ENCODE data around the gene DLX1. TPM values are rescaled to one million over a fixed set of nuclear protein-coding genes. Genes with fewer than 3 reads are reported as not detected.

DLX1 gene
- total and polyA plus RNA-seq, 11 donors: 0.11 to 0.19 (median 0.18) TPM; not detected in 8

DNA sequence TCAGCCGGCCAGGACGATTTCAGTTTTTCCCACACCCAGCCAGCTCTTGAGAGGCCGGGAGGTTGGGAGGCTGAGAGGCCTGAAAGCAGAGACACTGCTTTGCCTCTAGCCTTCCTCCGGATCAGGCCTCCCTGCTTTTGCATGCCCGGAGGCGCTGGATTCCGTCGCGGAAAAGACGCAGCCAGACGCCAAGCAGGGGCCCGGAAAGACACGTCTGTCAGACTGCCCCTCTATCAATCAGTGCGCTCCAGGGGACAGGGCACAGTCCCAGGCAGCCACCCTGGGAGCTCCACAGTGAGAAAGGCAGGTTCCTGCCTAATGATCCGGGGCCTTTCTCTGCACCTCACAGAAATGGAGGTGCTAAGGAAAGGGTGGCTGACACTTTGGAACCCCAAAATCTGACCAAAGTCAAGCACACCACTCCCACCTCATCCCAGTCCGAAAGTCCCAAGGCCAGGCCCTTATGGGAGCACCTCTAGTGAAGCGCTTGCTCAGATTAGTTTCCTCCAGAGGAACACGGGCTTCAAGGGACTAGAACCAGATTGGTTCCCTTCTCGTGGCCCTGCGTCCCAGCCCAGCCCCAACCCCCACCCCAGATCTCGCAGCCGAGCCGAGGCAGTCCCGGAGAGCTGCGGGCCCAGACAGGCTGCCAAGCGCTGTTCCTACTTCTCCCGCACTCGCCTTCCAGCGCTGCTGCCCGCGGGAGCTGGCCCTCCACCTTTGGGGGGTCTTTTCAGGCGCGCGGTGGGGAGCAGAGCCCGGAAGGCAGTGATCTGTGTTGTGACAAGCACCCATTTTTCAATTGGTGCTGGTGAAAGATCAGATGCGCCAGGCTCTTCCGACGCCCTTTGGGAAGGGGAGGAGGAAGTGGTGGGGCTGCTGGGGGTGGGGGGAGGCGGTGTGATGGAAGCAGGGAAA, 5.0 kb downstream of the DLX1 start:
- Histone ChIP-seq H3K9me3 (no peaks in the 10 kb centered on the region), H3K36me3 (no peaks in the 10 kb centered on the region), H3K27ac (no peak overlapping the region), H3K4me1 (peaks cover 0 to 47% (median 24%) of the 10 kb centered on the region in 12 donors), H3K27me3 (peaks cover 95 to 100% (median 100%) of the 10 kb centered on the region in 9 donors), H3K4me3 (no peak overlapping the region)
- ATAC-seq: no peak
- TF ChIP-seq POLR2A (IDR thresholded peaks at IDR 0.05): no peak
- TF ChIP-seq, protein P1, sequence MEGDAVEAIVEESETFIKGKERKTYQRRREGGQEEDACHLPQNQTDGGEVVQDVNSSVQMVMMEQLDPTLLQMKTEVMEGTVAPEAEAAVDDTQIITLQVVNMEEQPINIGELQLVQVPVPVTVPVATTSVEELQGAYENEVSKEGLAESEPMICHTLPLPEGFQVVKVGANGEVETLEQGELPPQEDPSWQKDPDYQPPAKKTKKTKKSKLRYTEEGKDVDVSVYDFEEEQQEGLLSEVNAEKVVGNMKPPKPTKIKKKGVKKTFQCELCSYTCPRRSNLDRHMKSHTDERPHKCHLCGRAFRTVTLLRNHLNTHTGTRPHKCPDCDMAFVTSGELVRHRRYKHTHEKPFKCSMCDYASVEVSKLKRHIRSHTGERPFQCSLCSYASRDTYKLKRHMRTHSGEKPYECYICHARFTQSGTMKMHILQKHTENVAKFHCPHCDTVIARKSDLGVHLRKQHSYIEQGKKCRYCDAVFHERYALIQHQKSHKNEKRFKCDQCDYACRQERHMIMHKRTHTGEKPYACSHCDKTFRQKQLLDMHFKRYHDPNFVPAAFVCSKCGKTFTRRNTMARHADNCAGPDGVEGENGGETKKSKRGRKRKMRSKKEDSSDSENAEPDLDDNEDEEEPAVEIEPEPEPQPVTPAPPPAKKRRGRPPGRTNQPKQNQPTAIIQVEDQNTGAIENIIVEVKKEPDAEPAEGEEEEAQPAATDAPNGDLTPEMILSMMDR (IDR thresholded peaks at IDR 0.05): no peak
- 6 to 20% (median 11%) methylated on average over 28 to 39 of the region's 39 CpGs for WGBS, 4 donors
- DNase-seq: no peak
- intact Hi-C loops (cut with DNase I): no loop called here

DNA sequence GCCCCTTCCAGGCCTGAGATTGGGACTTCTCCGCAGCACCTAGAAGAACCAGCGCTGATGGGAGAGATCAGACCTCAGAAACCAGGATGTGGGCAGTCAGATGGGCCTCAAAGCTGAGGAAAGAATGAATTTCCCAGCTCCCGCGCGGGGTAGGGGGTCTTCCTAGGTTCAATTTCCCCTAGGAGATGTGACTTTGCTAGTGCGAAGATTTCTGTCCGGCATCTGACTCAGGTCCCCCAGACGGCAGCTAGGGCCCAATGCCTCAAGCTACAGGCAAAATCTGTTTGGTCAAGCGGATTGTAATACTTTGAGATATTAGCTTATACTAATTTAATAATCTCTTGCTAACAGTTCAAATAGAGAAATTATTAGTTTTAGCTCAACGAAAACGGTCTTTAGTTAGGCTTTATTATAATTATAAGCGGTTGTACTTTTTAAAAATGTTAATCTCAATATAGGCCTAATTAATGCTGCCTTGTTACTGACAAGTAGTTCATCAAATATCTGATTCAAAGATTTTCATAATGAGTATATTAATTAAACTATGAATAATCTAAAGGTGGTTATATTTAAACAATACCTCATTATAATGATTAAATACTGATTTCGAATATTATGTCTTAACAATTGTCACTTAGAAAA, 5.8 kb downstream of the DLX1 start:
- DNase-seq (no peak), ATAC-seq (no peak)
- Histone ChIP-seq H3K9me3 (no peaks in the 10 kb centered on the region), H3K27me3 (peaks cover 96 to 100% (median 100%) of the 10 kb centered on the region in 9 donors), H3K4me1 (peaks cover 0 to 48% (median 25%) of the 10 kb centered on the region in 12 donors), H3K36me3 (no peaks in the 10 kb centered on the region), H3K27ac (no peak overlapping the region), H3K4me3 (no peak overlapping the region)
- 7 to 18% (median 13%) methylated on average over 13 of the region's 13 CpGs for WGBS, 4 donors
- intact Hi-C loops (cut with DNase I): no loop called here
- no peak for TF ChIP-seq POLR2A (IDR thresholded peaks at IDR 0.05)
- TF ChIP-seq, protein P1 (IDR thresholded peaks at IDR 0.05): no peak

DNA sequence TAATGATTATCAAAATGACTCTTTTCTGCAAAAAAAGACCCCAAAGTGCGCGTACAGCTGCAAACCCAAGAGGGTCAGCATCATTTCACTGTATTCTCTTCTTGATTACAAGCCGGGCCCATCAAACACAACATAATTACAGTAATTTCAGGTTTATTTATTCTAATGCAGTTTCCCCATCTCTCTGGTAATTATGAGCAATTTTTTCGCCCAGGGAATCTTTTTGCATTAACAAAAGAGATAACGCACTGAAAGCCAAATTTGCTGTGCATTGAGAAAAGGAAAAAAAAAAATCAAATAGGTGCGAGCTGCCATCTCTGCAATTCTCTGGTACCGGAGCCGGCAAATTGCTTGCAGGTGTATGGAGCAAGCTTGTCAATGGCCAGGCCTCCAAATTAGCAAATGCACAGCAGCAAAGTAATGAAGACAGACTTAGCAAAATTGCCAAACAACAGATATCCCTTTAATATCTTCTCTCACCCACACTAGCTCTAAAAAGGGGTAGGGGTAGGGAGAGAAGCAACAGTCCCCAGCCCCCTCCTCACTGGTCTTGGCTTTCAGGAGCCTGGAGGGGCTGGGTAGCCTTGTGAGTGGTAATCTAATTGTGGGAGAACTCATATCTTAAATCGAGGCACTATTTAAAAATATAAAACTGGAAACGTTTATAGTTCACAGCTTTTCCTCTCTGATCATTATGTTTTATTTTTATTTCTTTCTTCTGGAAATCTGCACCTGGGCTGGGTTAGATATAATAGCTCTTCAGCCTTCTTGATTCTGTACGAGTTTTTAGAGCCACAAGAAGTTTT, 6.7 kb downstream of the DLX1 start:
- Histone ChIP-seq H3K36me3 (no peaks in the 10 kb centered on the region), H3K4me3 (no peak overlapping the region), H3K4me1 (peaks cover 4 to 48% (median 27%) of the 10 kb centered on the region in 12 donors), H3K27ac (no peak overlapping the region), H3K9me3 (no peaks in the 10 kb centered on the region), H3K27me3 (peaks cover 96 to 100% (median 100%) of the 10 kb centered on the region in 9 donors)
- DNase-seq: no peak
- no peak for ATAC-seq
- intact Hi-C loops (cut with DNase I): no loop called here
- TF ChIP-seq, protein P1 (IDR thresholded peaks at IDR 0.05): no peak
- no peak for TF ChIP-seq POLR2A (IDR thresholded peaks at IDR 0.05)
- 12 to 21% (median 20%) methylated on average over 11 of the region's 11 CpGs for WGBS, 4 donors

All from heart left ventricle (tissue), 16 donors.